Uterus (tissue), 4 donors: Measurements from ENCODE around the gene AKNA. TPM values are rescaled to one million over a fixed set of nuclear protein-coding genes. Genes with fewer than 3 reads are reported as not detected.

Experiments used
- DNase-seq, 2 donors: peaks; one replicate each; pipeline ENCODE4 v3.0.0-alpha.2; 2019 to 2020
- H3K27ac ChIP-seq, 2 donors: fragments of 200-600 bp; sonication (generic); 1 replicate in 1 of 2; 2 replicates in 1 of 2; pipeline ENCODE4 v1.5.1; 2016 to 2018
- H3K27me3 ChIP-seq, 2 donors: fragments of 200-600 bp; sonication (generic); one replicate each; pipeline ENCODE4 v1.5.1; 2018 to 2019; ENCODE audit warnings: control low read depth in 1 of 2
- H3K36me3 ChIP-seq, 2 donors: fragments of 200-600 bp; sonication (generic); one replicate each; pipeline ENCODE4 v1.5.1; 2019; ENCODE audit warnings: control low read depth in 1 of 2
- H3K4me1 ChIP-seq, 2 donors: fragments of 200-600 bp; sonication (generic); one replicate each; pipeline ENCODE4 v1.5.1; 2018 to 2019; ENCODE audit warnings: control low read depth in 1 of 2
- H3K4me3 ChIP-seq, 2 donors: fragments of 200-600 bp; sonication (generic); 1 replicate in 1 of 2; 2 replicates in 1 of 2; pipeline ENCODE4 v1.5.1; 2018 to 2019; ENCODE audit warnings: mild to moderate bottlenecking in 1 of 2
- H3K9me3 ChIP-seq, 2 donors: fragments of 200-600 bp; sonication (generic); one replicate each; pipeline ENCODE4 v1.5.1; 2019; ENCODE audit warnings: control low read depth in 1 of 2
- CTCF ChIP-seq, 4 experiments: fragments of 200-600 bp in 2 of 4; fragments of 450-650 bp in 2 of 4; sonication (generic) in 2 of 4; IDR thresholded peaks; one replicate each; pipeline ENCODE4 v1.5.1; 2016 to 2019; ENCODE audit warnings: antibody characterized with exemption in 4 of 4, mild to moderate bottlenecking in 2 of 4, moderate library complexity in 1 of 4
- POLR2A ChIP-seq, 2 donors: fragments of 450-650 bp; IDR thresholded peaks; one replicate each; pipeline ENCODE4 v1.6.1; 2016; ENCODE audit warnings: antibody characterized with exemption in 2 of 2, mild to moderate bottlenecking in 1 of 2, moderate library complexity in 1 of 2
- intact Hi-C: fragments of 100-400 bp; cut with DNase I; formaldehyde crosslinking; loops from one replicate; pipeline ENCODE4 v1.15.1; 2023; ENCODE audit warnings: low total_unique reads
- total RNA-seq, 4 donors: library from RNA; depleted of rRNA in 3 of 4; stranded (reverse); fragments of >200 nt in 3 of 4; gene quantifications; one replicate each; pipeline versions ENCODE4 v1.1.0 to v1.2.4, GENCODE V29; 2014 to 2023
- donor health status: DM: yes; HTN: yes; CAD: no.

The AKNA gene
- total RNA-seq, 4 donors from 2014 or later = 24.1 to 123 (median 34.3) TPM

- peak overlapping the region in 1 of 2 donors; percentile 56 for H3K4me3 ChIP-seq
- TF ChIP-seq CTCF (IDR thresholded peaks at IDR 0.05) (no peak), POLR2A (IDR thresholded peaks at IDR 0.05) (no peak)
- intact Hi-C loops = no loop called here
Observed at GRCh38 chr9:114388764-114389375, 1.1 kb upstream of the AKNA start.

GRCh38 chr9:114388357-114388682 lies 538 bp upstream of the AKNA start:
- Histone ChIP-seq H3K27me3 (no peaks in the 10 kb centered on the region), H3K27ac (peak overlapping the region; percentile 97 to 98), H3K9me3 (no peaks in the 10 kb centered on the region), H3K4me3 (peak overlapping the region; percentile 53 to 56), H3K36me3 (no peaks in the 10 kb centered on the region), H3K4me1 (peaks cover 19 to 43% of the 10 kb centered on the region in 2 donors)
- DNase-seq = no peak
- TF ChIP-seq CTCF (IDR thresholded peaks at IDR 0.05) = no peak
- TF ChIP-seq POLR2A (IDR thresholded peaks at IDR 0.05) = no peak
- intact Hi-C loops = no loop called here

More at GRCh38 chr9:114388764-114389375, 1.1 kb upstream of the AKNA start:
- H3K4me1 ChIP-seq = peaks cover 19 to 41% of the 10 kb centered on the region in 2 donors
- no peaks in the 10 kb centered on the region for H3K27me3 ChIP-seq
- H3K9me3 ChIP-seq = no peaks in the 10 kb centered on the region
- no peaks in the 10 kb centered on the region for H3K36me3 ChIP-seq
- no peak for DNase-seq
- H3K27ac ChIP-seq = peak overlapping the region; percentile 97 to 98

- TF ChIP-seq POLR2A (IDR thresholded peaks at IDR 0.05) (no peak), CTCF (IDR thresholded peaks at IDR 0.05) (no peak)
- H3K9me3 ChIP-seq = no peaks in the 10 kb centered on the region
- H3K36me3 ChIP-seq = no peaks in the 10 kb centered on the region
- intact Hi-C loops = no loop called here
- peak overlapping the region; percentile 53 to 56 for H3K4me3 ChIP-seq
- peaks cover 19 to 52% of the 10 kb centered on the region in 2 donors for H3K4me1 ChIP-seq
- peak; percentile 58 for DNase-seq
- H3K27me3 ChIP-seq = no peaks in the 10 kb centered on the region
- H3K27ac ChIP-seq = peak overlapping the region; percentile 97 to 98
Observed at GRCh38 chr9:114386886-114387679, 699 bp downstream of the AKNA start.

- Histone ChIP-seq H3K27ac (peak overlapping the region; percentile 97 to 98), H3K4me3 (peak overlapping the region; percentile 53 to 56), H3K4me1 (peaks cover 19 to 54% of the 10 kb centered on the region in 2 donors), H3K36me3 (no peaks in the 10 kb centered on the region), H3K27me3 (no peaks in the 10 kb centered on the region), H3K9me3 (no peaks in the 10 kb centered on the region)
- no peak for DNase-seq
- intact Hi-C loops = no loop called here
- TF ChIP-seq POLR2A (IDR thresholded peaks at IDR 0.05) = no peak
- TF ChIP-seq CTCF (IDR thresholded peaks at IDR 0.05) = no peak
Observed at GRCh38 chr9:114386361-114386885, 1.4 kb downstream of the AKNA start.
